Stimulated activated CD4-positive, alpha-beta T cell treated with anti-CD3 and anti-CD28 coated beads, TNF-alpha, amount 100 ng/mL, for 4 hours (primary cell): Measurements from ENCODE around the gene ARL4A.
A peak's percentile ranks its signal among the peaks of the same experiment; 100 is the strongest.
"Not testable (repeated sequence)": the region's sequence is repeated elsewhere in the genome, so short reads cannot be mapped to it uniquely, and the experiment has no call there.

Source experiments
- DNase-seq, 3 experiments: peaks; one replicate each; pipeline ENCODE4 v3.0.0-alpha.2; 2020; ENCODE audit warnings: low read depth in 3 of 3

ARL4A gene

DNA sequence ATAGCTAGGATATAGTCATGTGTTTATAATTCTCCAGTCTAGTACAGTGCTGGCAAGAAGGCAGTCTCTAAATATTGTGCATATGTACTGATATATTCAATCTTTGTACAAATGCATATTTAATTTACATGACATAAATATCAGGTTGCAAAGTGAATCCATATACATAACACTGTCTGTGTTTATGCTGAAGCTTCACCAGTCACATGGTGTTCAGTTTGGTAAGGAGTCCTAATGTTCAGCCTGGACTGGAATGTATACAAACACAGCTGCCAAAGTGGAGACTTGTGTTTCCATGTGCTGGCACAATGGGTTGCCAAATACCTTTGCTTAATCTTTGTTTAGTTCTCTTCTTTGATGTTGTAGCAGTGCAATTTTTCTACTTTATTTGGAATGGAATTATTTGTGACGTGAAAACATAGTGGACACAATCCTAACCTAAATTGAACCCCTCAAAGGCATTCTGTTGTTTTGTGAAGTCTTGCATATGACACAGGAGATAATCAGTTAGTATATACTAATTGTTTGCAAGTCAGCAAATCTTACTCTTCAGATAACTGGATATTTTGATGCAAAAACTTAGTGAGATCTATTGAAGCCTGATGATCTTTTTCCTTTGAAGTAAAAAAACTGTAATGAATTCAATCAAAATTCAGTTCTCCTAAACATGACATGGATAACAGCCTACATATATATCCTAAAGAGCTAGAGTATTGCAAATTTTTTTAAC, 17.3 kb upstream of the ARL4A start:
- DNase-seq = no peak

DNA sequence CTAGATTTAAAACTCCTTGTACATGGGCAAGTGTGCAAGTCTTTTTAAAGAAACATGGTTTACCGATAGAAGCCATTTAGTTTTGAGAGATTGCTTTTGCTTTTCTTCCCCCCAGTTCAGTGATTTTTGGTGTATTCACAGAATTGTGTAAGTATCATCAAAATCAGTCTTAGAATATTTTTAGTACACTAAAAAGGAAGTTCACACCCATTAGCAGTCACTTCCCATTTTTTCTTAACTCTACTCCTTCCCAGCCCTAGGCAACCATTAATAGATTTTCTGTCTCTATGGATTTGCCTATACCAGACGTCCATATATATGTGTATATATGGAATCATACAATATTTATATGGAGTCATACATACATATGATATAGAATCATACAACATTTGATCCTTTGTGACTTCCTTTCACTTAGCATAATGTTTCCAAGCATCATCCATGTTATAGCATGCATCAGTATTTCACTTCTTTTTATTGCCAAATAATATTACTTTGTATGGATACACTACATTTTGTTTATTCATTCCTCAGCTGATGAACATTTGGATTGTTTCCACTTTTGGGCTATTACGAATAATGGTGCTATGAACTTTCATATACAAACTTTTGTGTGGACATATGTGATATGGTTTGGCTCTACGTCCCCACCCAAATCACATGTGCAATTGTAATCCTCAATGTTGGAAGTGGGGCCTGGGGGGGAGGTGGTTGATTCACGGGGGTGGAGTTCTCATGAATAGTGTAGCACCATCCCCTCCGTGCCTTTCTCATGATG, 16.5 kb upstream of the ARL4A start:
- DNase-seq = no peak

DNA sequence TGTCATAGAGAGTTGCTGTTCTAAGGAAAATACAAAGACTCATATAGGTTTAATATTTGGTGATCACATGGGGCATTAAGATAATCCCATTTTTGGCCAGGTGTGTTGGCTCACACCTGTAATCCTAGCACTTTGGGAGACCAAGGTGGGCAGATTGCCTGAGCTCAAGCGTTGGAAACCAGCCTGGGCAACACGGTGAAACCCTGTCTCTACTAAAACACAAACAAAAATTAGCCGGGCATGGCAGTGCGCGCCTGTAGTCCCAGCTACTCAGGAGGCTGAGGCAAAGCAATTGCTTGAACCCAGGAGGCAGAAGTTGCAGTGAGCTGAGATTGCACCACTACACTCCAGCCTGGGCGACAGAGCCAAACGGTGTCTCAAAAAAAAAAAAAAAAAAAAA, 14.0 kb upstream of the ARL4A start:
- not testable (repeated sequence) for DNase-seq

DNA sequence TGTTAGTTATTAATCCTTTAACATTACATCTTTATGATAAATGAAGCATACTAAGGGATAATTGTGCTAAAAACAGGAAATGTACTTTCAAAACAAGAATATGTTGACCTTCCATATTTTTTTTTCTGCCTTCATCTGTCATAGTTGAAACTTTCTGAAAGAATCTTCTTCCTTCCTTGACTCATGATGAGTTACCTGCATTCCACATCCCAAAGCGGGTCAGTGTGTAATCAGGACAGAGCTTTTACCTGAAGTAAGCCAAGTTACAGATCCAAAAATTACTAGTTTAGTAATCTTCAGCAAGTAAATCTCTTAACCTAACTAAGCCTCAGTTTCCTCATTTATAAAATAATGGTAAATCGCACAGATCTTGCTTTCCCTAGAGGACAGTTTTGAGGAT, 13.4 kb upstream of the ARL4A start:
- no peak for DNase-seq

DNA sequence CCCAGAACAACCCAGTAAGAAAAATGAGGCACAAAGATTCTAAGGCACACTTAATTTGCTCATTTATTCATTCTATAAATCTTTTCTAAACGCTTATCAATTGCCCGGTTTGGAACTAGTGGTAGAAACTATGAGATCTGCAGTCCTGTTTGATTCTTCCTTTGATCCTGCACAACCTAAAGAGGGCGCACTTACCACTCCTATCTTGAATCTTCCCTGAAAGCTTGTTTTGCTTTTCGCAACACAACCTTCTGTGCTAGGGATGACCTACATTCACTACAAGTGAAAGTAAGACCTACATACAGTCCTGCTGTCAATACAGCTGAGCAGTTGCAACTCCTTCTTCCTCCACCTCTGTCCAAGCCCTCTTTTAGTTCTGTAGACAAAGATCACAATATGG, 12.6 kb upstream of the ARL4A start:
- DNase-seq = peak in 1 of 3 experiments; percentile 12

DNA sequence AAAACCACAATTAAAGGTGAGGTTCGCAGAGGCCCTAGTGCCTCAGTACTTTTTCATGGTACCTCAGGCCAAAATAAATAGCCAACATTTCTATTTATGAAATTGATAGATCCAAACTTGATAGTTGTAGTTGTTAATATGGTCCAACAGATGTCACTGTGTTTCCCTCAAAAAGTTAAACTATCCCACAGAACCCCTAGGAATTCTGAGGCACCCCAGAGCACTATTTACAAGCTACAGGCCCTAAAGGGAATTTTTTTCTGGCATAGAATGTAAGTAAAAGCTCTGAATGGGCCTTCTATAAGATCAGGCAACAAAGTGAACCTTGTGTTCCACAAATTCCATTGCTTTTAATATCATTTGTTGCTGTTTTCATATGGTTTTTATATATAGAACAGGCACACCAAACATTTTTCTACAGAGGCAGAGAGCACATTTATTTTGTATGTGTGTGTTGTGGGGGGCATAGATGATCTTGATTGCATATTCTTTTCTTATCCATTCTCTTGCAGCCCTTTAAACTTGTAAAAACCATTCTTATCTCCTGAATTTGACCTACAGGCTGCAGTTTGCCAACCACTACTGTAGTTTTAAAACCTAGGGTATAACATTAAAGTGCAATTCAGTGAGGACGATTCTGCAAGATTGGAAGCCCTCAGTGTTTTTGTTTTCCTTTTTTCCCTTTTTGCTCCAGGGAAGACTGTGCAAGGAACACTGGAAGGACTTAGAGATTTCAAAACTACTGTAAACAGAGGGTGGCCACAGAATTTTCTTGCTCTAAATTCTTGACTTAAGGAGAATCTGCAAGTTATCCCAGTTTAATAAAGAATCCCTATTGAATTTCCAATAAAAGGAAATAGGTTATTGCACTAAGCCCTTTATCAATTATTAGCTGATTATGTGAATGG, 3.5 kb upstream of the ARL4A start:
- no peak for DNase-seq

DNA sequence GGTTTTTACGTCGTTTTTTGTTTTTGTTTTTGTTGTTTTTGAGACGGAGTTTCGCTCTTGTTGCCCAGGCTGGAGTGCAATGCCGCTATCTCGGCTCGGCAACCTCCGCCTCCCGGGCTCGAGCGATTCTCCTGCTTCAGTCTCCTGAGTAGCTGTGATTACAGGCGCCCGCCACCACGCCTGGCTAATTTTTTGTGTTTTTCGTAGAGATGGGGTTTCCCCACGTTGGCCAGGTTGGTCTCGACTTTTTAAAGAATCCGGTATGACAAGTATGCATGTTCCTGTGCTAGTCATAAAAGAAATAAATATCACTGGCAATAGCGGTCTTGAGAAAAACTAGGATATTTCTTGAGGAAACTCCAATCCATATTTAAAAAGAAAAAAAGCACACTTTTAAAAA, 2.7 kb upstream of the ARL4A start:
- no peak for DNase-seq

DNA sequence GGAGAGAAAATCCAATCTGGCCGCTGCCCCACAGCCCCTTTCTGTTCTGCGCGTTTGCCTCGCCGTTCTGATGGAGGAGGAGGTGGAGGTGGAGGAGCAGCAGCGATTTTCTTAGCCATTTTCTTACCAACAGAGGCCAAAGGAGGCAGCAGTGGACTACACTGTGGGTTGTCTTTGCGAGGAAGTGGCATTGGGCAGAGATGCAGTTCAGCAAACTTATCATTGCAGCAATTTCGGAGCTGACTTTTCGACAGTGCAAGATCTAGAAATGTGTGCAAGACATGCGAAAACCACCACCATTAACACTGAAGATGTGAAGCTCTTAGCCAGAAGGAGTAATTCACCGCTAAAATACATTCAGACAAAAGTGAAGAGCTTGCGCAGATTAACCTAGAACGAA, 1.9 kb upstream of the ARL4A start:
- no peak for DNase-seq

DNA sequence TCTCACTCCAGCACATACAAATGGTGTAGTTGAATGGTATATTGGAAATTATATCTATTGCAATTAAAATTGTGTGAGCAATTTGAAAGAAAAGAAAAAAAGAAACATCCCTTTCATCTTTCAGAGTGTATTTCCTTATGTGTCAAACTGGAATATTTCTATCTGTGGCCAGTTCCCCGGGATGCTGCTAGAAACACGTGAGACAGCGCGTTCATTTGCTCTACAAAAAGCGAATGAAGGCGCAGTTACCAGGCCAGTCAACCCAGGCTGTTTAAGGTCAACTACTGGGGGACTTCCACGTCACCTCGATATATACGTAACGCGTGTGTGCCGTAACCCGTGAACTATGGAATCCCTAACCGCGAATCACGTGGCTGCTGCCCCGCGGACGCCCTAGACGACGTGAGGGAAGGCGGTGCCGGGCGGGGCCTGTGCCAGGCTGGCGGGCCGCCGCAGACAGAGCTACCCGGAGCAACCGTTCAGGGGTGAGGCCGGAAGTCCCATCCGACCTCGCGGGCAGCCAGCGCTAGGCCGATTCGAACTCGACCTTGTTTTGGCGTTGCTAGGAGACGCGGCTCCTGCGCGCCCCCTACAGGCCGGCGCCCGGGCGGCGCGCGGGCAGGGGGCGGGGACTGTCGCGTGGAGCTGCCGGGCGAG, 1.1 kb upstream of the ARL4A start:
- peak; percentile 89 to 93 (median 91) for DNase-seq

DNA sequence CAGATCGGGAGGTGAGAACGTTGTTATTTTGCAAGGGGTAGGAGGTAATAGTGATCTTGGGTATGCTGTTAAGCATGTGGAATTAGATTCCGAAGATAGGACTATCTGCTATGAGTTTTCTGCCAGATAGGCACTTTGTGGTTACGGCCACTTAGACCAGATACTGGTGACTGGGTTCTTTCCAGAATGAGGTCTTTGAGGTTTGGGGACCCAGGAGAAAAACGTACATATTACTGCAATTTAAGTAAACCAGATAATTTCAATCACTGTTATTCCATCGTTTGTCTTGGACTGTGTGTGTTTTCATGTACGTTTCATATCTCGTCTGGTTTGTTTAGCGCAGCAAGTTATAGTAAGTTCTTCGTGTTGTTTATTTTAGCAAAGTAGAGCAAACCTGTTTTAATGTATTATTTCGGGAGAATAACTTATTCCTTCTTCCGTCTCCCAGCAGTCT, 312 bp downstream of the ARL4A start:
- no peak for DNase-seq

DNA sequence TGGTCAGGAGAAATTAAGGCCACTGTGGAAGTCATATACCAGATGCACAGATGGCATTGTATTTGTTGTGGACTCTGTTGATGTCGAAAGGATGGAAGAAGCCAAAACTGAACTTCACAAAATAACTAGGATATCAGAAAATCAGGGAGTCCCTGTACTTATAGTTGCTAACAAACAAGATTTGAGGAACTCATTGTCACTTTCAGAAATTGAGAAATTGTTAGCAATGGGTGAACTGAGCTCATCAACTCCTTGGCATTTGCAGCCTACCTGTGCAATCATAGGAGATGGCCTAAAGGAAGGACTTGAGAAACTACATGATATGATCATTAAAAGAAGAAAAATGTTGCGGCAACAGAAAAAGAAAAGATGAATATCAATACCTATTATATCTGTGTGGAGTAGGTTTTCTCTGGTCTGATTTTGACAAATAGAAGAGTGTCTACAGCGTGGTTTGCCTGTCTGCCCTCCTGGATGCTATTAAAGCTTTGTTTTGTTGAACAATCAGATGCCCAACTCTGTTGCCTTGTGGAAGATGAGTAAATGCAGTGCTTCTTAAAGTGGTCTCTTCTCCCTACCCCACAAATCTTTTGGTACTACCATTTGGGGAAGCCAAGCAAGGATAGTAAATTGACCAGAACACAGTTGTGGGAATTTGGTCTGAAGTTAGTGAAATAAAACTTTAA, 1.2 kb downstream of the ARL4A start:
- not testable (repeated sequence) for DNase-seq

DNA sequence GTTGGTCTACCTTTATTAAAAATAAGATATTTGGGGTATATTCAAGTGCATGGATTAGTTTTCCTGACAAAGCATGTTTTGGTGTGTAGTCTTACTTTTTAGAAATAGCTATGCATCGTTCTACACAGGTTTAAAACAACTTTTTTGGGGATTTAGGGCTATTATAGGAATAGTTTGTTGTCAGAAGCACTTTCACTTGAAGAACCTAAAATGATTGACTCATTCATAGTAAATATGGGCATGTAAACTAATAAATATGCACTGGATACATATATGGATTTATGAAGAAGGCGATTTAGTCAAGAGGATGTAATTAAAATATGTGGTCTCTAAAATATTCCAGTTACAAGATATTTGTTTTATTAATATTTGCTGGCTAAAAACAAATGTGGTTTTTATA, 2.0 kb downstream of the ARL4A start:
- DNase-seq = no peak

DNA sequence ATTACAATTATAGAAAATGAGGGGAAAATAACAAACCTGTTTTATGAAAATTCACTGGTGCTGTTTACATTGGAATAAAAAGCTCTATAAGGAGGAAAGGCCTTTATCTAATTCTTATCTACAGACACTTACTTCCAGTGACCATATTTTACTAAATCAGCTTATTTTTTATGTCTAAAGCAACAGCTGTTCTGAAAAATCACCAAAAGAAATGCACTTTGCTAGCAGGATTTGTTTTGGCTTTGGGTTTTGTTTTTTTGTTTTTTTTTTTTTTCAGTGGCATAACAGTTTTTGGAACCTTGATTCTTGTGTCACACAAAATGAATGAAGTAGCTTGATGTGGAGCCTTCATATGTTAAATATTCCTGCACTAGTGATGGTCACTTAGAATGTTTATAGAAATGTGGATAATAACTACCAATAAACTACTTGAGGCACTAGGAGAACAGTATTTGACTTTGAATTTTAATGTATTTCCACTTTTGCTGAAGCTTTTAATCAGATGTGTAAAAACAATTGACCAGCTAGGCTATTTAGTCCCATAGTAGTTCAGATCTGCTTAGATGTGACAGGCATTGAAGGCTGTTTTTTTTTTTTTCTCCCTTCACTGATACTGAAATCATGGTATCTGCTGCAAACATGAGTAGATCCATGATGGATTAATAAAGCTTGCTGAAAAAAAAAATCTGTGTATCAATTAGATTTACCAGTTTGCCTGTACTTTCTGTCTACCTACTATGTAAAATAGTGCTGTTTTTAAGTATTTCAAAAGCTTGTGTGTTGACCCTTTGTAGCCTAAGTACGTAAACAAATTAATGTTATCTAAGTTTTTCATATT, 2.8 kb downstream of the ARL4A start:
- DNase-seq = no peak

DNA sequence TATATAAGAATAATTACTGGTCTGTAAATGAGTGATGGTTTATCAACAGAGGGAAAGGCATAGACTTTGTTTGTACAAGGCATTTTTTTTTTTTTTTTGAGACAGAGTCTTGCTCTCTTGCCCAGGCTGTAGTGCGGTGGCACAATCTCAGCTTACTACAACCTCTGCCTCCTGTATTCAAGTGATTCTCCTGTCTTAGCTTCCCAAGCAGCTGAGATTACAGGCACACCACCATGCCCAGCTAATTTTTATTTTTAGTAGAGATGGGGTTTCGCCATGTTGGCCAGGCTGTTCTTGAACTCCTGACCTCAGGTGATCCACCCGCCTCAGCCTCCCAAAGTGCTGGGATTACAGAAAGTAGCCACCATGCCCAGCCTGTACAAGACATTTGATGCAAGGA, 4.0 kb downstream of the ARL4A start:
- DNase-seq = not testable (repeated sequence)

DNA sequence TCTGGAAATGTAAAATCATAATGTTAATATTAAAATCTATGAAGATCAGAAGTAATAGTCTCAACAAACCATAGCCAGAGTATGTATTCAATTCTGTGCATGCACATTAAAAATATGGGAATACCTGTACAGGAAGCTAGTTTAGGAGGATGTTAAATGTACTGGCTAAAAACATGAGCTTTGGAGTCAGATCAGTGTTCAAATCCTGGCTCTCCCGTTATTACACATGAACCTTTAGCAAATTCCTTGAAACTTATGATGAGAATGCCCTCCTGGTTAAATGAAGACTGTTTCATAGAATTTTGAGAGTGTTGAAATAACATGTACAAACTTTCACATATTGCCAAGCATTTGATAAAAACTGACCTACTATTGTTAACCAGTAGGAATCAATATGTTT, 4.6 kb downstream of the ARL4A start:
- no peak for DNase-seq

DNA sequence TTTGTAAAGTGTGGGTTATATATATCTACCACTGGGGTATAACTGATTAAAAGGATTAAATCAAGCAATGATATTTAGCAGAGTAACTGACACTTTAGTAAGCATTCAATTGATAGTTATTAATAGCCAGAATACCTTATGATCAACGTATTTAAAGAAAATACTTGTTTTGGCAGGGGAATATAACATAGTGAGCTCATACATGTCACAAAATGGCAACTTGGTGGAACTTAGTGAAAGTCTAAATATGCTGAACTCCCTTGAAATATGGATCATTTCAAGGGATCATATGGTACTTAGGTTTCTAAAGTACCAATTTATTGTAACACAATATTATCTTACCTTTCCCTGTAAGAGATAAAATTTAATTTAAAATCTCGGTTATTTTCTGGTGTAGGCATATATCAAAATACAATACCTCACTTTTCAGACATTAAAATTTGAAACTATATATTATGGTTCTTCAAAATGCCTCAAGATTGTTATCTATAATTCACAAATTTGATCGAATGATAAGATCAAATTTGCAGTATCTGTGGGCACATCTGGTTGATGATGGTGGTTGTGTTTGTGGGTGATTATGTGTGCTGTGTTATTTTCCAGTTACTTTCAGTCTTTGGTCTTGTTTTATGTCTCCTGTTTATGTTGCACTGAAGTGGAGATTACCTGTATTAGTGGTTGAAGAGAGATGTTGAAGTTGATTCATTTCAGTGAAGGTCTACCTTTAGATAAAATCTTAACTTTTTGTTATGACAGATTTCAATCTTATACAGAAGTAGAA, 5.2 kb downstream of the ARL4A start:
- no peak for DNase-seq

DNA sequence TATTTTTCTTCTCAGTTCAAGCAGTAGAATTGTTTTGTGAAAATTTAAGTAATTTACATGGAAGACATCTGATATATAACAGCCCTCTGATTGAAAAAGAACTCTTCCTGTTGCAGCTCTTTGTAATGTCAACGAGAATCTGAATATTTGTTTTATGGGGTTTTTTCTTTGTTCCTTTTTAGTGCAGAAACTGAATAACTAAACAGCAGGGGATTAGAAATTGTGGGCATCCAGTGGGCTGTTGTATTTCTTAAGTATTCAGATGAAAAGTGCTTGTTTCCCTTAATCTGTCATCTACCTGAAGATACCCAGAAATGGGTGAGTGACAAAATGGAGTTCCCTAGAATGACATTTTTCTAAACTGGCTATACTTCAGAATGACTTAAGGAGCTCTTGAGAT, 7.4 kb downstream of the ARL4A start:
- DNase-seq = no peak

DNA sequence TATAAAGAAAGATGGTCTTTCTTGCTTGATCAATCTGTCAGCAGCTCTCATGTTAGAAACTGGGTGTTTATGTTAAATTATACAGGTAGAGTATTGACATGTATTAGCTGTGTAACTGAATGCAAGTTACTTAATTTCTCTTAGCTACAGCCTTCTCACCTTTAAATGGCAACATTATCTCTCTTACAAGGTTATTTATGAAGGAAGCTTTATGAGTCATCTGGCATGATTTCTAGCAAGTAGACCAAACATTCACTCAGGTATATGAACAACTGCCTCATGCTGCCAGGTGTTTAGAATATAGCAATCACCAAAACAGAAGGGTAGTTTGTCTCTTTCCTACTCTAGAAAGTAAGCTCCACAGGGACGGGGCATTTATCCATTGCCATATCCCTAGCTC, 8.5 kb downstream of the ARL4A start:
- DNase-seq = no peak

DNA sequence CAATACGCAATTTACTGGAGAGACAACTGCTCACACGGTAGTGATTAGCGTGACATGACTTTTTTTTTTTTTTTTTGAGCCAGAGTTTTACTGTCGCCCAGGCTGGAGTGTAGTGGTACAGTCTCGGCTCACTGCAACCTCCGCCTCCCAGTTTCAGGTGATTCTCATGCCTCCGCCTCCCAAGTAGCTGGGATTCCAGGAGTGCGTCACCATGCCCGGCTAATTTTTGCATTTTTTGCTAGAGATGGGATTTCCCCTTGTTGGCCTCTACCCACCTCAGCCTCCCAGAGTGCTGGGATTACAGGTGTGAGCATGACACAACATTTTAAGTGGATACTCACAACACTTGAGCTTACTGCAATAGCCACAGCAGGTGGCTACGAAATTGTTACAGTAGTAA, 11.9 kb downstream of the ARL4A start:
- DNase-seq = no peak
